ENCODE results near the gene SGPP2. TPM values are rescaled to one million over a fixed set of nuclear protein-coding genes. Genes with fewer than 3 reads are reported as not detected.

SGPP2 gene
- total RNA-seq, 1 donor: not detected

GRCh38 chr2:222485367-222486211 is 61.2 kb downstream of the SGPP2 start:
- no peak overlapping the region for H3K4me3 ChIP-seq (ENCODE audit: low read depth, low read length)
- TF ChIP-seq CTCF (IDR thresholded peaks at IDR 0.05; ENCODE audit: insufficient read depth, low read length): no peak
- no peak for DNase-seq (ENCODE audit: low read depth)

GRCh38 chr2:222490131-222490530 is 65.8 kb downstream of the SGPP2 start:
- TF ChIP-seq CTCF (IDR thresholded peaks at IDR 0.05; ENCODE audit: insufficient read depth, low read length): no peak

GRCh38 chr2:222492683-222493082 is 68.3 kb downstream of the SGPP2 start:
- TF ChIP-seq CTCF (IDR thresholded peaks at IDR 0.05; ENCODE audit: insufficient read depth, low read length): no peak
- H3K4me3 ChIP-seq (ENCODE audit: low read depth, low read length): no peak overlapping the region
- DNase-seq (ENCODE audit: low read depth): no peak

More at GRCh38 chr2:222490131-222490530, 65.8 kb downstream of the SGPP2 start:
- H3K4me3 ChIP-seq (ENCODE audit: low read depth, low read length): no peak overlapping the region
- DNase-seq (ENCODE audit: low read depth): no peak

GRCh38 chr2:222494104-222494739 is 69.9 kb downstream of the SGPP2 start:
- TF ChIP-seq CTCF (IDR thresholded peaks at IDR 0.05; ENCODE audit: insufficient read depth, low read length): no peak
- no peak for DNase-seq (ENCODE audit: low read depth)

GRCh38 chr2:222495388-222495787 is 71.0 kb downstream of the SGPP2 start:
- no peak overlapping the region for H3K4me3 ChIP-seq (ENCODE audit: low read depth, low read length)
- DNase-seq (ENCODE audit: low read depth): no peak
- no peak for TF ChIP-seq CTCF (IDR thresholded peaks at IDR 0.05; ENCODE audit: insufficient read depth, low read length)

More at GRCh38 chr2:222494104-222494739, 69.9 kb downstream of the SGPP2 start:
- no peak overlapping the region for H3K4me3 ChIP-seq (ENCODE audit: low read depth, low read length)

GRCh38 chr2:222499226-222499625 is 74.9 kb downstream of the SGPP2 start:
- no peak for TF ChIP-seq CTCF (IDR thresholded peaks at IDR 0.05; ENCODE audit: insufficient read depth, low read length)
- no peak for DNase-seq (ENCODE audit: low read depth)
- no peak overlapping the region for H3K4me3 ChIP-seq (ENCODE audit: low read depth, low read length)
